ENCODE results near the gene P2RY13. TPM values are rescaled to one million over a fixed set of nuclear protein-coding genes. Genes with fewer than 3 reads are reported as not detected.

The P2RY13 gene
- total RNA-seq, 1 donor from 2014 or later: not detected

GRCh38 chr3:151305775-151306151, 23.6 kb downstream of the P2RY13 start:
- no peak for TF ChIP-seq CTCF (conservative IDR thresholded peaks at IDR 0.05)
- Mint-ChIP-seq H3K27me3 (ENCODE audit: low read depth) (no peaks in the 10 kb centered on the region), H3K4me1 (peaks cover 15% of the 10 kb centered on the region), H3K4me3 (no peak overlapping the region), H3K9me3 (peaks cover 6% of the 10 kb centered on the region), H3K27ac (ENCODE audit: unreplicated experiment) (no peak overlapping the region), H3K36me3 (ENCODE audit: low read depth) (no peaks in the 10 kb centered on the region)
- no peak for DNase-seq (ENCODE audit: low read depth, low spot score)

DNA sequence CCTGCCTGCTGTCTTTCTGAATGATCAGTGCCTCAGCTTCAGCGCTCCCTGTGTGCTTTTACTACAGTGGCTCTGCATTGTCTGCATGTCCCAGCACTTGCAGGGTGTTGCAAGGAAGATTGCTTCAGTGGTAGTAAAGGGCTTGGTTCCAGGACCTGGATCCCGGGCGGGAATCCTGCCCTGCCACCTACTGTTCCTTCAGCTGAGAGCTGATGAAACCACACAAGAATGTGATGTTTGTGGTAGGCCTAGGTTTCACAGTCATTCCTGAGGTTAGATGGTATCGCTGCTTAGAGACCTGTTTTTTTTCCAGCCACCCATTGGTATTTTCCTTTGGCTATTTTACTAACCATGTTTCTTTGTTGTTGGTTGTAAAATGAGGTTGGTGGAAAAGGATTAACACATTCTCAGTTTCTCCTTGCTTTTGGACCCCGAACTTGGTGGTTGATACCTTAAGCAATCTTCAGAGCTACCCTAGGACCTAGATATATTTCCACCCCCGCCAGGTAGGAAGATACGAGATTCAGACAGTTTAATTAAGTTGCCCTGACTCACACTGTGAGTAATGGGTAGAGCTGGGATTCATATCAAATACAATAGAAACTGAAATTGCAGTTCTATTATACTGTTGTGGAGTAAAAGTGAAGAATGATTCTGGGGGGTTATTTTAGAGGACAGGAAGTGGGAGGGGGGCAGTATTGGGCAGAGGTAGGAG, 24.1 kb downstream of the P2RY13 start:
- no peaks in the 10 kb centered on the region for H3K36me3 Mint-ChIP-seq (ENCODE audit: low read depth)
- no peaks in the 10 kb centered on the region for H3K27me3 Mint-ChIP-seq (ENCODE audit: low read depth)
- H3K9me3 Mint-ChIP-seq: peaks cover 6% of the 10 kb centered on the region
- no peak for TF ChIP-seq CTCF (conservative IDR thresholded peaks at IDR 0.05)
- no peak for DNase-seq (ENCODE audit: low read depth, low spot score)
- H3K4me3 Mint-ChIP-seq: no peak overlapping the region
- H3K27ac Mint-ChIP-seq (ENCODE audit: unreplicated experiment): no peak overlapping the region
- H3K4me1 Mint-ChIP-seq: peaks cover 15% of the 10 kb centered on the region

DNA sequence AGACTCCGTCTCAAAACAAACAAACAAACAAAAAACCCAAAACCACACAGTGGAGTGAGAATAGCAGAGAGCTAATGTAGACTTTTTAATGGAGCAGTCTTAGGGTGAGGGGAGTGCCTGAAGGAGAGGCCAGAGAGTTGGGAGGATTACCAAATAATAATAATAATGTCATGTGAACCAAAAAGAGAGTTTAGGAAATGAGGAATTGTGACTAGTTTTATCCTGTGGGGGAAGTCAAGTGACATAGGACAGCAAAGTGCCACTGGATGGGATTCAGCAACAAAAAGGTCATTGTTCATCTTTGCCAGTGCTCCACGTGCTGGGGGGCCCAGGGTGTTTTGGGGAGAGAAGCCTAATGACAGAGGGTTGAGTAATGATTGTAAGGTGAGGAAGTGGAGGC, 25.6 kb downstream of the P2RY13 start:
- TF ChIP-seq CTCF (conservative IDR thresholded peaks at IDR 0.05): no peak
- peaks cover 15% of the 10 kb centered on the region for H3K4me1 Mint-ChIP-seq
- DNase-seq (ENCODE audit: low read depth, low spot score): no peak
- no peaks in the 10 kb centered on the region for H3K36me3 Mint-ChIP-seq (ENCODE audit: low read depth)
- no peak overlapping the region for H3K4me3 Mint-ChIP-seq
- no peaks in the 10 kb centered on the region for H3K27me3 Mint-ChIP-seq (ENCODE audit: low read depth)
- peak overlapping the region; percentile 90 for H3K27ac Mint-ChIP-seq (ENCODE audit: unreplicated experiment)
- peaks cover 6% of the 10 kb centered on the region for H3K9me3 Mint-ChIP-seq

DNA sequence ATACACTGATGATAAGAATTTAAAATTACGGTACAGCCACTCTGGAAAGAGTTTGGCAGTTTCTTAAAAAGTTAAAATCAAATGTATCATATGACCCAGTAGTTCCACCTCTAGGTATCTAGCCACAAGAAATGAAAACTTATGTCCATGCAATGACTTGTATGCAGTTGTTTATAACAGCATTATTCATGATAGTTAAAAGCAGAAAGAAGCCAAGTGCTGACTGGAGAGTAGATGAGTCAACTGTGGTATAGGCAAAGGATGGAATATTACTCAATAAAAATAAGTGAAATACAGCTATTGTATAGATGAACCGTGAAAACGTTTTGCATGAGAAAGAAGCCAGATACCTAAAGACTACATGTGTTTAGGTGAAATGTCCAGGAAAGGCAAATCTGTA, 27.6 kb downstream of the P2RY13 start:
- no peaks in the 10 kb centered on the region for H3K27me3 Mint-ChIP-seq (ENCODE audit: low read depth)
- H3K4me3 Mint-ChIP-seq: no peak overlapping the region
- peaks cover 15% of the 10 kb centered on the region for H3K4me1 Mint-ChIP-seq
- no peak for DNase-seq (ENCODE audit: low read depth, low spot score)
- H3K27ac Mint-ChIP-seq (ENCODE audit: unreplicated experiment): no peak overlapping the region
- H3K9me3 Mint-ChIP-seq: peaks cover 6% of the 10 kb centered on the region
- H3K36me3 Mint-ChIP-seq (ENCODE audit: low read depth): no peaks in the 10 kb centered on the region
- TF ChIP-seq CTCF (conservative IDR thresholded peaks at IDR 0.05): no peak

- H3K27ac Mint-ChIP-seq (ENCODE audit: unreplicated experiment): no peak overlapping the region
- H3K27me3 Mint-ChIP-seq (ENCODE audit: low read depth): no peaks in the 10 kb centered on the region
Observed at GRCh38 chr3:151300539-151300938, 28.8 kb downstream of the P2RY13 start.

More at GRCh38 chr3:151300539-151300938, 28.8 kb downstream of the P2RY13 start:
- no peak overlapping the region for H3K4me3 Mint-ChIP-seq
- TF ChIP-seq CTCF (conservative IDR thresholded peaks at IDR 0.05): no peak
- no peaks in the 10 kb centered on the region for H3K36me3 Mint-ChIP-seq (ENCODE audit: low read depth)
- peaks cover 15% of the 10 kb centered on the region for H3K4me1 Mint-ChIP-seq
- no peak for DNase-seq (ENCODE audit: low read depth, low spot score)
- peaks cover 6% of the 10 kb centered on the region for H3K9me3 Mint-ChIP-seq
